ENCODE results near the gene TAOK2. TPM values are rescaled to one million over a fixed set of nuclear protein-coding genes. Genes with fewer than 3 reads are reported as not detected.

The TAOK2 gene
- total and polyA plus RNA-seq, 2 of the 13 experiments (the other 11 are each of a cell fraction or from before 2014, with no cell fraction given), result 17.4 to 43.2 TPM

- TF ChIP-seq SIN3B (IDR thresholded peaks at IDR 0.05; ENCODE audit: low read length) (peak; percentile 63; the same call in 1 of the 2 replicates), MTERF4 (CRISPR knock-in tag; IDR thresholded peaks at IDR 0.05) (peak; percentile 50; the same call in 1 of the 2 replicates), MIXL1 (CRISPR knock-in tag; IDR thresholded peaks at IDR 0.05) (0 out of 2 replicates have a peak, but pooled peaks have one; percentile 57), ZNF747 (CRISPR knock-in tag; IDR thresholded peaks at IDR 0.05; ENCODE audit: borderline replicate concordance) (peak; percentile 81), ZNF326 (CRISPR knock-in tag; IDR thresholded peaks at IDR 0.05; ENCODE audit: borderline replicate concordance) (no peak), ZNF589 (CRISPR knock-in tag; conservative IDR thresholded peaks at IDR 0.05) (peak; percentile 77; the same call in 1 of the 2 replicates), TAF1 (CRISPR knock-in tag; IDR thresholded peaks at IDR 0.05) (peak; percentile 69; the same call in 1 of the 2 replicates), DNMT1 (CRISPR knock-in tag; IDR thresholded peaks at IDR 0.05) (0 out of 2 replicates have a peak, but pooled peaks have one; percentile 10), SRF (IDR thresholded peaks at IDR 0.05; ENCODE audit: low read depth, low read length) (no peak), POLR2AphosphoS5 (IDR thresholded peaks at IDR 0.05; ENCODE audit: low read depth, low read length) (peak; percentile 92), STAT5B (CRISPR knock-in tag; IDR thresholded peaks at IDR 0.05) (no peak), ZMYM3 (CRISPR knock-in tag; IDR thresholded peaks at IDR 0.05) (no peak), ZNF83 (CRISPR knock-in tag; IDR thresholded peaks at IDR 0.05; ENCODE audit: borderline replicate concordance) (no peak), ZNF317 (CRISPR knock-in tag; IDR thresholded peaks at IDR 0.05) (no peak), GLI4 (CRISPR knock-in tag; IDR thresholded peaks at IDR 0.05; ENCODE audit: borderline replicate concordance) (no peak; the same call in 1 of the 2 replicates), ZNF570 (CRISPR knock-in tag; IDR thresholded peaks at IDR 0.05; ENCODE audit: borderline replicate concordance) (no peak), CENPT (CRISPR knock-in tag; IDR thresholded peaks at IDR 0.05; ENCODE audit: low read depth) (0 out of 2 replicates have a peak, but pooled peaks have one; percentile 41)
- TF ChIP-seq, protein P1, sequence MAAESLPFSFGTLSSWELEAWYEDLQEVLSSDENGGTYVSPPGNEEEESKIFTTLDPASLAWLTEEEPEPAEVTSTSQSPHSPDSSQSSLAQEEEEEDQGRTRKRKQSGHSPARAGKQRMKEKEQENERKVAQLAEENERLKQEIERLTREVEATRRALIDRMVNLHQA (CRISPR knock-in tag; IDR thresholded peaks at IDR 0.05), result no peak
- TF ChIP-seq, protein P2, sequence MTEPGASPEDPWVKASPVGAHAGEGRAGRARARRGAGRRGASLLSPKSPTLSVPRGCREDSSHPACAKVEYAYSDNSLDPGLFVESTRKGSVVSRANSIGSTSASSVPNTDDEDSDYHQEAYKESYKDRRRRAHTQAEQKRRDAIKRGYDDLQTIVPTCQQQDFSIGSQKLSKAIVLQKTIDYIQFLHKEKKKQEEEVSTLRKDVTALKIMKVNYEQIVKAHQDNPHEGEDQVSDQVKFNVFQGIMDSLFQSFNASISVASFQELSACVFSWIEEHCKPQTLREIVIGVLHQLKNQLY (CRISPR knock-in tag; IDR thresholded peaks at IDR 0.05), result peak; percentile 61; the same call in 1 of the 2 replicates
- TF ChIP-seq, protein P3, sequence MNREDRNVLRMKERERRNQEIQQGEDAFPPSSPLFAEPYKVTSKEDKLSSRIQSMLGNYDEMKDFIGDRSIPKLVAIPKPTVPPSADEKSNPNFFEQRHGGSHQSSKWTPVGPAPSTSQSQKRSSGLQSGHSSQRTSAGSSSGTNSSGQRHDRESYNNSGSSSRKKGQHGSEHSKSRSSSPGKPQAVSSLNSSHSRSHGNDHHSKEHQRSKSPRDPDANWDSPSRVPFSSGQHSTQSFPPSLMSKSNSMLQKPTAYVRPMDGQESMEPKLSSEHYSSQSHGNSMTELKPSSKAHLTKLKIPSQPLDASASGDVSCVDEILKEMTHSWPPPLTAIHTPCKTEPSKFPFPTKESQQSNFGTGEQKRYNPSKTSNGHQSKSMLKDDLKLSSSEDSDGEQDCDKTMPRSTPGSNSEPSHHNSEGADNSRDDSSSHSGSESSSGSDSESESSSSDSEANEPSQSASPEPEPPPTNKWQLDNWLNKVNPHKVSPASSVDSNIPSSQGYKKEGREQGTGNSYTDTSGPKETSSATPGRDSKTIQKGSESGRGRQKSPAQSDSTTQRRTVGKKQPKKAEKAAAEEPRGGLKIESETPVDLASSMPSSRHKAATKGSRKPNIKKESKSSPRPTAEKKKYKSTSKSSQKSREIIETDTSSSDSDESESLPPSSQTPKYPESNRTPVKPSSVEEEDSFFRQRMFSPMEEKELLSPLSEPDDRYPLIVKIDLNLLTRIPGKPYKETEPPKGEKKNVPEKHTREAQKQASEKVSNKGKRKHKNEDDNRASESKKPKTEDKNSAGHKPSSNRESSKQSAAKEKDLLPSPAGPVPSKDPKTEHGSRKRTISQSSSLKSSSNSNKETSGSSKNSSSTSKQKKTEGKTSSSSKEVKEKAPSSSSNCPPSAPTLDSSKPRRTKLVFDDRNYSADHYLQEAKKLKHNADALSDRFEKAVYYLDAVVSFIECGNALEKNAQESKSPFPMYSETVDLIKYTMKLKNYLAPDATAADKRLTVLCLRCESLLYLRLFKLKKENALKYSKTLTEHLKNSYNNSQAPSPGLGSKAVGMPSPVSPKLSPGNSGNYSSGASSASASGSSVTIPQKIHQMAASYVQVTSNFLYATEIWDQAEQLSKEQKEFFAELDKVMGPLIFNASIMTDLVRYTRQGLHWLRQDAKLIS (CRISPR knock-in tag; IDR thresholded peaks at IDR 0.05), result no peak
- TF ChIP-seq, protein P4, sequence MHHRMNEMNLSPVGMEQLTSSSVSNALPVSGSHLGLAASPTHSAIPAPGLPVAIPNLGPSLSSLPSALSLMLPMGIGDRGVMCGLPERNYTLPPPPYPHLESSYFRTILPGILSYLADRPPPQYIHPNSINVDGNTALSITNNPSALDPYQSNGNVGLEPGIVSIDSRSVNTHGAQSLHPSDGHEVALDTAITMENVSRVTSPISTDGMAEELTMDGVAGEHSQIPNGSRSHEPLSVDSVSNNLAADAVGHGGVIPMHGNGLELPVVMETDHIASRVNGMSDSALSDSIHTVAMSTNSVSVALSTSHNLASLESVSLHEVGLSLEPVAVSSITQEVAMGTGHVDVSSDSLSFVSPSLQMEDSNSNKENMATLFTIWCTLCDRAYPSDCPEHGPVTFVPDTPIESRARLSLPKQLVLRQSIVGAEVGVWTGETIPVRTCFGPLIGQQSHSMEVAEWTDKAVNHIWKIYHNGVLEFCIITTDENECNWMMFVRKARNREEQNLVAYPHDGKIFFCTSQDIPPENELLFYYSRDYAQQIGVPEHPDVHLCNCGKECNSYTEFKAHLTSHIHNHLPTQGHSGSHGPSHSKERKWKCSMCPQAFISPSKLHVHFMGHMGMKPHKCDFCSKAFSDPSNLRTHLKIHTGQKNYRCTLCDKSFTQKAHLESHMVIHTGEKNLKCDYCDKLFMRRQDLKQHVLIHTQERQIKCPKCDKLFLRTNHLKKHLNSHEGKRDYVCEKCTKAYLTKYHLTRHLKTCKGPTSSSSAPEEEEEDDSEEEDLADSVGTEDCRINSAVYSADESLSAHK (CRISPR knock-in tag; IDR thresholded peaks at IDR 0.05; ENCODE audit: borderline replicate concordance), result no peak
These were observed 12.0 kb upstream of the TAOK2 start, which contains the start of gene TMEM219 (continued) for GRCh38 chr16:29961479-29962343.

Measured in HepG2 (cell line).